ENCODE measurements around the gene ATP10A.

DNA sequence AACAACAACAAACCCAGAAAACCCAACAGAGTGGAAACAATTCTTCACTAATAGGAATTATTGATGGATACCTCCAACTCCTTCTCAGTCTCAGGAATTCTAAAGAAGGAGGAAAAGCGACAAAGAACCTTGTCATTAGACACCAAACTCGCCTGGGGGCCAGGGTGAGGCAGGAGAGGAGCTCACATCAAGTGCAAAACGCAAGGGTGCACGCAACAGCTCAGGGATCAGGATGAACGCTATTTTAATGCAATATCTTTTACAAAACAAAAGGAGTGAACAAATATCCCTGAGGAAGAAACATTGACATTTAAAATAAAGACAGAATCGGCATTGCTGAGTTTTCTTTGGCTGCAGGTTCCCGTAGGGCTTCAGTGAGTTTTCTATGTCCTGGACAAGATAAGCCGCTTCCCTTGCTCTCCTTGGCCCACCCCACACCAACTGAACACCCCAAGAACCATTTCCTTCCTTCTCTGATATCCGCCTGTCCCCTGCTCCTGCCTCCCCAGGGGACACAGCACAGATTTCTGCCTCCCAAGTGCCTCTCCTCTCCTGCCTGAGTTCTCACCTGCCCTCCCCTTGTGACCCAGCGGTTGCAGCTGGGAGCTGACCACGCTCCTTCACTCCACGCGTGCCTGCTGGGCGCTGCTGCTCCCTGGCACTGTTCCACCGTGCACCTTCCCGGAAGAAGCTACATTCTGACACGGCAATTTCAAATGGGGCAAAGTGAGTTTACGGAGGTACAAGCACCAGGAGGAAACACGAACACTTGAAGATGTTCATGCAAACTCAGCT lies 63.0 kb downstream of the ATP10A start:
- TF ChIP-seq, protein P1, sequence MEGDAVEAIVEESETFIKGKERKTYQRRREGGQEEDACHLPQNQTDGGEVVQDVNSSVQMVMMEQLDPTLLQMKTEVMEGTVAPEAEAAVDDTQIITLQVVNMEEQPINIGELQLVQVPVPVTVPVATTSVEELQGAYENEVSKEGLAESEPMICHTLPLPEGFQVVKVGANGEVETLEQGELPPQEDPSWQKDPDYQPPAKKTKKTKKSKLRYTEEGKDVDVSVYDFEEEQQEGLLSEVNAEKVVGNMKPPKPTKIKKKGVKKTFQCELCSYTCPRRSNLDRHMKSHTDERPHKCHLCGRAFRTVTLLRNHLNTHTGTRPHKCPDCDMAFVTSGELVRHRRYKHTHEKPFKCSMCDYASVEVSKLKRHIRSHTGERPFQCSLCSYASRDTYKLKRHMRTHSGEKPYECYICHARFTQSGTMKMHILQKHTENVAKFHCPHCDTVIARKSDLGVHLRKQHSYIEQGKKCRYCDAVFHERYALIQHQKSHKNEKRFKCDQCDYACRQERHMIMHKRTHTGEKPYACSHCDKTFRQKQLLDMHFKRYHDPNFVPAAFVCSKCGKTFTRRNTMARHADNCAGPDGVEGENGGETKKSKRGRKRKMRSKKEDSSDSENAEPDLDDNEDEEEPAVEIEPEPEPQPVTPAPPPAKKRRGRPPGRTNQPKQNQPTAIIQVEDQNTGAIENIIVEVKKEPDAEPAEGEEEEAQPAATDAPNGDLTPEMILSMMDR (IDR thresholded peaks at IDR 0.05 in 2 of 3, conservative IDR thresholded peaks at IDR 0.05 in 1 of 3; ENCODE audit: borderline replicate concordance in 1 of 3, insufficient read depth in 1 of 3, low read depth in 2 of 3, low read length in 2 of 3): no peak
- TF ChIP-seq POLR2A (IDR thresholded peaks at IDR 0.05; ENCODE audit: borderline replicate concordance, extremely low read depth, insufficient read depth, insufficient read length): no peak
- no peak for TF ChIP-seq SRF (IDR thresholded peaks at IDR 0.05; ENCODE audit: low read depth)
- TF ChIP-seq POLR2AphosphoS5 (IDR thresholded peaks at IDR 0.05; ENCODE audit: low read depth, low read length): no peak
- no peak for TF ChIP-seq SIN3A (IDR thresholded peaks at IDR 0.05; ENCODE audit: low read depth)
- TF ChIP-seq EZH2phosphoT487 (IDR thresholded peaks at IDR 0.05; ENCODE audit: borderline replicate concordance): no peak
- TF ChIP-seq ZNF274 (IDR thresholded peaks at IDR 0.05; ENCODE audit: low read depth, low read length): no peak
- TF ChIP-seq, protein P2, sequence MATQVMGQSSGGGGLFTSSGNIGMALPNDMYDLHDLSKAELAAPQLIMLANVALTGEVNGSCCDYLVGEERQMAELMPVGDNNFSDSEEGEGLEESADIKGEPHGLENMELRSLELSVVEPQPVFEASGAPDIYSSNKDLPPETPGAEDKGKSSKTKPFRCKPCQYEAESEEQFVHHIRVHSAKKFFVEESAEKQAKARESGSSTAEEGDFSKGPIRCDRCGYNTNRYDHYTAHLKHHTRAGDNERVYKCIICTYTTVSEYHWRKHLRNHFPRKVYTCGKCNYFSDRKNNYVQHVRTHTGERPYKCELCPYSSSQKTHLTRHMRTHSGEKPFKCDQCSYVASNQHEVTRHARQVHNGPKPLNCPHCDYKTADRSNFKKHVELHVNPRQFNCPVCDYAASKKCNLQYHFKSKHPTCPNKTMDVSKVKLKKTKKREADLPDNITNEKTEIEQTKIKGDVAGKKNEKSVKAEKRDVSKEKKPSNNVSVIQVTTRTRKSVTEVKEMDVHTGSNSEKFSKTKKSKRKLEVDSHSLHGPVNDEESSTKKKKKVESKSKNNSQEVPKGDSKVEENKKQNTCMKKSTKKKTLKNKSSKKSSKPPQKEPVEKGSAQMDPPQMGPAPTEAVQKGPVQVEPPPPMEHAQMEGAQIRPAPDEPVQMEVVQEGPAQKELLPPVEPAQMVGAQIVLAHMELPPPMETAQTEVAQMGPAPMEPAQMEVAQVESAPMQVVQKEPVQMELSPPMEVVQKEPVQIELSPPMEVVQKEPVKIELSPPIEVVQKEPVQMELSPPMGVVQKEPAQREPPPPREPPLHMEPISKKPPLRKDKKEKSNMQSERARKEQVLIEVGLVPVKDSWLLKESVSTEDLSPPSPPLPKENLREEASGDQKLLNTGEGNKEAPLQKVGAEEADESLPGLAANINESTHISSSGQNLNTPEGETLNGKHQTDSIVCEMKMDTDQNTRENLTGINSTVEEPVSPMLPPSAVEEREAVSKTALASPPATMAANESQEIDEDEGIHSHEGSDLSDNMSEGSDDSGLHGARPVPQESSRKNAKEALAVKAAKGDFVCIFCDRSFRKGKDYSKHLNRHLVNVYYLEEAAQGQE (IDR thresholded peaks at IDR 0.05; ENCODE audit: low read depth): no peak
- no peak for TF ChIP-seq EZH2 (IDR thresholded peaks at IDR 0.05)
- no peak for TF ChIP-seq RAD21 (IDR thresholded peaks at IDR 0.05; ENCODE audit: low read depth)
